ENCODE measurements around the gene STAU1. TPM values are rescaled to one million over a fixed set of nuclear protein-coding genes. Genes with fewer than 3 reads are reported as not detected.

Gene STAU1
- total RNA-seq, 1 donor from 2014 or later: 59.3 TPM

- no peak overlapping the region for H3K27ac ChIP-seq
- no peaks in the 10 kb centered on the region for H3K9me3 ChIP-seq
- H3K4me1 ChIP-seq: no peaks in the 10 kb centered on the region
- DNase-seq (ENCODE audit: low spot score in 2 of 2): no peak
- intact Hi-C loops (cut with DNase I): no loop called here
- no peak overlapping the region for H3K4me3 ChIP-seq
- TF ChIP-seq, protein P1, sequence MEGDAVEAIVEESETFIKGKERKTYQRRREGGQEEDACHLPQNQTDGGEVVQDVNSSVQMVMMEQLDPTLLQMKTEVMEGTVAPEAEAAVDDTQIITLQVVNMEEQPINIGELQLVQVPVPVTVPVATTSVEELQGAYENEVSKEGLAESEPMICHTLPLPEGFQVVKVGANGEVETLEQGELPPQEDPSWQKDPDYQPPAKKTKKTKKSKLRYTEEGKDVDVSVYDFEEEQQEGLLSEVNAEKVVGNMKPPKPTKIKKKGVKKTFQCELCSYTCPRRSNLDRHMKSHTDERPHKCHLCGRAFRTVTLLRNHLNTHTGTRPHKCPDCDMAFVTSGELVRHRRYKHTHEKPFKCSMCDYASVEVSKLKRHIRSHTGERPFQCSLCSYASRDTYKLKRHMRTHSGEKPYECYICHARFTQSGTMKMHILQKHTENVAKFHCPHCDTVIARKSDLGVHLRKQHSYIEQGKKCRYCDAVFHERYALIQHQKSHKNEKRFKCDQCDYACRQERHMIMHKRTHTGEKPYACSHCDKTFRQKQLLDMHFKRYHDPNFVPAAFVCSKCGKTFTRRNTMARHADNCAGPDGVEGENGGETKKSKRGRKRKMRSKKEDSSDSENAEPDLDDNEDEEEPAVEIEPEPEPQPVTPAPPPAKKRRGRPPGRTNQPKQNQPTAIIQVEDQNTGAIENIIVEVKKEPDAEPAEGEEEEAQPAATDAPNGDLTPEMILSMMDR (IDR thresholded peaks at IDR 0.05): no peak
- H3K27me3 ChIP-seq: no peaks in the 10 kb centered on the region
- H3K36me3 ChIP-seq: peaks cover 73 to 89% of the 10 kb centered on the region in 2 donors
These were observed 68.1 kb downstream of the STAU1 start for GRCh38 chr20:49119988-49120387.

- Histone ChIP-seq H3K27ac (no peak overlapping the region), H3K9me3 (no peaks in the 10 kb centered on the region), H3K27me3 (no peaks in the 10 kb centered on the region), H3K4me1 (no peaks in the 10 kb centered on the region), H3K36me3 (peaks cover 75 to 92% of the 10 kb centered on the region in 2 donors), H3K4me3 (no peak overlapping the region)
- DNase-seq (ENCODE audit: low spot score in 2 of 2): no peak
- TF ChIP-seq, protein P1 (IDR thresholded peaks at IDR 0.05): no peak
- intact Hi-C loops (cut with DNase I): no loop called here
These were observed 69.8 kb downstream of the STAU1 start for GRCh38 chr20:49118307-49118706.

GRCh38 chr20:49115564-49115963 is 72.6 kb downstream of the STAU1 start:
- intact Hi-C loops (cut with DNase I): no loop called here
- TF ChIP-seq, protein P1 (IDR thresholded peaks at IDR 0.05): no peak
- Histone ChIP-seq H3K27me3 (no peaks in the 10 kb centered on the region), H3K4me3 (no peak overlapping the region), H3K36me3 (peaks cover 63 to 76% of the 10 kb centered on the region in 2 donors), H3K27ac (no peak overlapping the region), H3K4me1 (no peaks in the 10 kb centered on the region), H3K9me3 (no peaks in the 10 kb centered on the region)
- no peak for DNase-seq (ENCODE audit: low spot score in 2 of 2)

GRCh38 chr20:49112596-49113274 is 75.4 kb downstream of the STAU1 start:
- H3K36me3 ChIP-seq: peaks cover 40 to 55% of the 10 kb centered on the region in 2 donors
- H3K27ac ChIP-seq: no peak overlapping the region
- DNase-seq (ENCODE audit: low spot score in 2 of 2): no peak
- intact Hi-C loops (cut with DNase I): no loop called here
- H3K27me3 ChIP-seq: no peaks in the 10 kb centered on the region
- H3K4me1 ChIP-seq: no peaks in the 10 kb centered on the region
- TF ChIP-seq, protein P1 (IDR thresholded peaks at IDR 0.05): no peak
- no peak overlapping the region for H3K4me3 ChIP-seq
- H3K9me3 ChIP-seq: no peaks in the 10 kb centered on the region

- intact Hi-C loops (cut with DNase I): no loop called here
- no peak for DNase-seq (ENCODE audit: low spot score in 2 of 2)
These were observed 77.1 kb downstream of the STAU1 start for GRCh38 chr20:49110767-49111694.

More at GRCh38 chr20:49110767-49111694, 77.1 kb downstream of the STAU1 start:
- Histone ChIP-seq H3K27ac (no peak overlapping the region), H3K36me3 (peaks cover 29 to 38% of the 10 kb centered on the region in 2 donors), H3K9me3 (no peaks in the 10 kb centered on the region), H3K4me3 (no peak overlapping the region), H3K27me3 (no peaks in the 10 kb centered on the region), H3K4me1 (no peaks in the 10 kb centered on the region)
- TF ChIP-seq, protein P1 (IDR thresholded peaks at IDR 0.05): no peak

Data from ascending aorta (tissue), 2 donors.